GM11168 (cell line): ENCODE results near the gene NFYC.
"Not testable (repeated sequence)": the region's sequence is repeated elsewhere in the genome, so short reads cannot be mapped to it uniquely, and the experiment has no call there.

Experiments used
- in situ Hi-C: fragments of 300-500 bp; cut with MboI; formaldehyde crosslinking; loops from one replicate; pipeline ENCODE4 v1.12.0; 2022; ENCODE audit warnings: low sequenced_read_pairs; ENCODE audit not compliant: unreplicated experiment

The NFYC gene

GRCh38 chr1:40704817-40705733 is 13.6 kb downstream of the NFYC start:
- in situ Hi-C loops, result no loop called here

GRCh38 chr1:40706626-40707025 is 15.1 kb downstream of the NFYC start:
- in situ Hi-C loops, result no loop called here

- in situ Hi-C loops, result no loop called here
Measured at GRCh38 chr1:40708750-40709099, 17.2 kb downstream of the NFYC start.

DNA sequence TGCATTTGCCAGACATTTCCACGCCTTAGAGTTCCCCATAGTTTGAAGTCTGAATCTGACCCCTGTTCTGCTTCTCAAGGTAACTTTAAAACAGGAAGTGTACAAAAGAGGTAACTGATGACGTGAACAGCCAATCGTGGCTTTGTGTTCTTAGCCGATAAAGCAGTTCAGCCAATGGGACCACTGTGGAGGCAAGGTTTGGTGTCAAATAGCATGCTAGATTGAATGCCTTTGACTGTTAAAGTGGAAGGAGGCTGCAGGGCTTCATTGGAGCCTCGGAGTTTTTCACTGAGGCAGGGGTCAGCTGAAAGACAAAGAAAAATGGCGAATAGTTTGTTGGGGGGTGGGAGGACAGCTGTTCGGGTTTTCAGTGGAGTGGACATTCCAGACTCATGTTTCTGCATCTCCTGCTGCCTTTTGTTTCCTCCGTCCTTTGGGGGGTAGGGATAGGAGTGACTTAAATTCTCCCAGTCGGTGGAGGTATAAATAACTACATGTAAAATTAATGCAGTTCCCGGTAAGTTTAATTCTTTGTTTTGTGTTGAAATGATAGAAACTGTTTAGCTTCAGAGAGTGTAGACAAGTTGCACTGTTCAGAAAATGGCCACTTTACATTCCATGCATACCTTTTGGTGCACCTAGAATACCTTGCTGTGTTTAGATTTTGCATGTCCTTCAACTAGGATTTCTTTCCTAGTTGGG is 17.7 kb downstream of the NFYC start:
- in situ Hi-C loops, result no loop called here

- in situ Hi-C loops, result no loop called here
Measured at GRCh38 chr1:40709802-40710278, 18.3 kb downstream of the NFYC start.

GRCh38 chr1:40710581-40711315 is 19.2 kb downstream of the NFYC start:
- in situ Hi-C loops, result no loop called here

GRCh38 chr1:40711465-40712404 is 20.2 kb downstream of the NFYC start:
- in situ Hi-C loops, result no loop called here

DNA sequence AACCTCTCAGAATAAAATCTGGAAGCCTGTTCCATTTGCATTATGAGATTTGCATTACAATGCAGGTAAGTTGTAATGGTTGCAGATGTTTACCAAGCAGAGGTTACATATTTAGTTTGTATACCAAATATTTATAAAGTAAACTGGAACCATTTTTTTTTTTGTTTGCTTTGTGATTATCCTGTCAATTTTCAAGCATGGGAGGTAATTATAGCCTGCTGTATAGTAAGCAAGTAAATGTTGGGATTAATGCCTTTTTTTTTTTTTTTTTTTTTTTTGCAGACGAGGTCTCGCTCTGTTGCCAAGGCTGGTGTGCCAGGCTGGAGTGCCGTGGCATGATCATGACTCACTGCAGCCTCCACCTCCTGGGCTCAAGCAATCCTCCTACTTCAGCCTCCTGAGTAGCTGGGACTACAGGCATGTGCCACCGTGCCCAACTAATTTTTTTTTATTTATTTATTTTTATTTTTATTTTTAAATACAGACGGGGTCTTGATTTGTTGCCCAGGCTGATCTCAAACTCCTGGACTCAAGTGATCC is 21.0 kb downstream of the NFYC start:
- in situ Hi-C loops, result no loop called here

- in situ Hi-C loops, result no loop called here
Measured at GRCh38 chr1:40712997-40713396, 21.5 kb downstream of the NFYC start.

- in situ Hi-C loops, result no loop called here
Measured at GRCh38 chr1:40715491-40716059, 24.1 kb downstream of the NFYC start.

- in situ Hi-C loops, result no loop called here
Measured at GRCh38 chr1:40717065-40717464, 25.6 kb downstream of the NFYC start.

DNA sequence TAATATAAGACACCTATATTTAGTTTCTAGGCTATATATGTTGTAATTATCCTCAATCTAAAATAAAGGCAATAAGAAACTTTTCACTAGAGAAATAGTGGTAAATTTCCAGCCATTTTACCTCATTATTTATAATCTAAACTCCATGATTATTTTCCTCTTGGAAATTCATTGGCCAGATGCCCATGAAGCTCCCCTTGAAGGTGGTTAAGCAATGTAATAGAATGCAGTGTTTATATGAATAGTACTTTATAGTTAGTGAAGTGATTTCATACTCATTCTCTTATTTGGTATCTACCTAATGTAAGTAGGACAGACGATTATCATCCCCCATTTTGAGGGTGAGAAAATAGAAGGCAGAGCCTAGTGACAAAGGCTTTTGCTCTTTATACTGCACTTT is 26.5 kb downstream of the NFYC start:
- in situ Hi-C loops, result no loop called here

DNA sequence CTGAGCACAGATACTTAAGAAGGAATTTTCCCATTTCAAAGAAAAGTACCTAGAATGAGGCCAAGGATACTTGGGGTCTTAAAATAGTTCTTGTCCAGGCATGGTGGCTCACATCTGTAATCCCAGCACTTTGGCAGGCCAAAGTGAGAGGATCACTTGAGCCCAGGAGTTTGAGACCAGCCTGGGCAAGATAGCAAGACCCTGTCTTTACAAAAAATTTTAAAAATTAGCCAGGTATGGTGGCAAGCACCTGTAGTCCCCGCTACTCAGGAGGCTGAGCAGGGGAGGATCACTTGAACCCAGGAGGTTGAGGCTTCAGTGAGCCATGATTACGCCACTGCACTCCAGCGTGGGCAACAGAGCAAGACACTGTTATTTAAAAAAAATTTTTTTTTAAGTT is 29.0 kb downstream of the NFYC start:
- in situ Hi-C loops, result no loop called here

DNA sequence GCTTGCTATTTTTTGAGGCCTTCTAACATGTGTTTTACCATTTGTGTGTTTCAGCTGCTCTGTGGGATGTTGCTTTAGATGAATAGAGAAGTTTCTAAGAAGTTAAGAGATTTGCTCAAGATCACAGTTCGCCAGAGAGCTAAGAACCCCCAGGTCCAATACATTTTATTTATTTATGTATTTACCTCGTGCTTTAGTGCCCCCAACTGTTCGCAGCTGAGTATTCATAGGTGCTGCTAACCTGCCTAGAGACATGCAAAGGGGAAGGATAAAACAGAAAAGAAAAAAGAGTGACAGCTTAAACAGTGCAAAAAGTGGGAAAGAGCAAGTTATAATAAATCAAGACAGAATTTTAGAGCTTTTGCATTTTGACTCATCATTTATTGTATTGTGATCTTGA is 31.1 kb downstream of the NFYC start:
- in situ Hi-C loops, result no loop called here

- in situ Hi-C loops, result no loop called here
Measured at GRCh38 chr1:40723196-40723955, 31.9 kb downstream of the NFYC start.

GRCh38 chr1:40727662-40728061 is 36.2 kb downstream of the NFYC start:
- in situ Hi-C loops, result not testable (repeated sequence)

DNA sequence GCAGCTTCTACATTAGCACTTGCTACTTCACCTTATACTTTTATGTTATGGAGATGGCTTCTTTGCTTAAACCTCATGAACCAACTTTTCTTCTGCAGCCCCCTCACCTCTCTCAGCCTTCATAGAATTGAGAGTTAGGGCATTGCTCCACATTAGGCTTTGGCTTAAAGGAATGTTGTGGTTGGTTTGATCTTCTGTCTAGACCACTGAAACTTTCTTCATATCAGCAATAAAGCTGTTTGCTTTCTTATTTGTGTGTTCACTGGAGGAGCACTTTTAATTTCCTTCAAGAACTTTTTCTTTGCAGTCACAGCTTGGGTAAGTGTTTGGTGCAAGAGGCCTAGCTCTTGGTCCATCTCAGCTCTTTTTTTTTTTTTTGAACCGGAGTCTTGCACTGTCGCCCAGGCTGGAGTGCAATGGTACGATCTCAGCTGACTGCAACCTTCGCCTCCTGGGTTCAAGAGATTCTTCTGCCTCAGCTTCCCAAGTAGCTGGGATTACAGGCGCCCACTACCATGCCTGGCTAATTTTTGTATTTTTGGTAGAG is 37.9 kb downstream of the NFYC start:
- in situ Hi-C loops, result not testable (repeated sequence)

- in situ Hi-C loops, result no loop called here
Measured at GRCh38 chr1:40732756-40733301, 41.3 kb downstream of the NFYC start.
